COR-L47 (cell line): ENCODE results near the gene POGLUT2.
A peak's percentile ranks its signal among the peaks of the same experiment; 100 is the strongest.
"Not testable (repeated sequence)": the region's sequence is repeated elsewhere in the genome, so short reads cannot be mapped to it uniquely, and the experiment has no call there.

ENCODE experiments used
- DNase-seq: peaks from one replicate; lab custom pipeline; 2025; lab: John Stamatoyannopoulos, UW

POGLUT2 gene

GRCh38 chr13:102805680-102806079 is 6.9 kb upstream of the POGLUT2 start:
- DNase-seq, result no peak

GRCh38 chr13:102800145-102801041 is 1.6 kb upstream of the POGLUT2 start:
- DNase-seq, result peak; percentile 63

- DNase-seq, result peak; percentile 23
Observed at GRCh38 chr13:102799426-102800144, 809 bp upstream of the POGLUT2 start.

- DNase-seq, result no peak
Observed at GRCh38 chr13:102793611-102794355, 5.0 kb downstream of the POGLUT2 start.

GRCh38 chr13:102792396-102792795 is 6.4 kb downstream of the POGLUT2 start:
- no peak for DNase-seq

GRCh38 chr13:102788683-102789082 is 10.1 kb downstream of the POGLUT2 start:
- DNase-seq, result no peak

- DNase-seq, result no peak
Observed at GRCh38 chr13:102784483-102784882, 14.3 kb downstream of the POGLUT2 start.

- DNase-seq, result no peak
Observed at GRCh38 chr13:102781591-102781990, 17.2 kb downstream of the POGLUT2 start.

GRCh38 chr13:102780656-102781055 is 18.1 kb downstream of the POGLUT2 start:
- not testable (repeated sequence) for DNase-seq

GRCh38 chr13:102779436-102780159 is 19.2 kb downstream of the POGLUT2 start:
- no peak for DNase-seq

- DNase-seq, result no peak
Observed at GRCh38 chr13:102777736-102778135, 21.0 kb downstream of the POGLUT2 start.

- DNase-seq, result no peak
Observed at GRCh38 chr13:102776271-102776670, 22.5 kb downstream of the POGLUT2 start.

- DNase-seq, result no peak
Observed at GRCh38 chr13:102774591-102775520, 23.9 kb downstream of the POGLUT2 start.

GRCh38 chr13:102774214-102774568 is 24.6 kb downstream of the POGLUT2 start:
- DNase-seq, result no peak

GRCh38 chr13:102773441-102774213 is 25.1 kb downstream of the POGLUT2 start, which contains the start of gene TEX30:
Gene TEX30, minus strand, starts transcription at chr13:102773786. Its CDS starts 3,760 bp downstream, at chr13:102770026.
- peak; percentile 77 for DNase-seq

GRCh38 chr13:102772042-102772425 is 26.7 kb downstream of the POGLUT2 start:
- no peak for DNase-seq

GRCh38 chr13:102771298-102772041 is 27.3 kb downstream of the POGLUT2 start:
- no peak for DNase-seq

- no peak for DNase-seq
Observed at GRCh38 chr13:102770435-102770834, 28.3 kb downstream of the POGLUT2 start.

GRCh38 chr13:102769679-102770078 is 29.1 kb downstream of the POGLUT2 start:
- no peak for DNase-seq
